Cardiac fibroblast (primary cell): ENCODE results near the gene MYADM.

Experiments used
- DNase-seq, 2 donors: peaks; one replicate each; pipeline versions ENCODE4 v3.0.0 to v3.0.0-alpha.2; 2010; ENCODE audit warnings: low read depth in 2 of 2
- H3K4me3 ChIP-seq, 2 donors: replicated peaks in 1 of 2; 1 replicate in 1 of 2; 2 replicates in 1 of 2; pipeline ENCODE4 v1.5.1; 2011; ENCODE audit warnings: low read depth in 2 of 2, low read length in 2 of 2, mild to moderate bottlenecking in 2 of 2, moderate library complexity in 1 of 2
- TF ChIP-seq, protein P1 (sequence below): IDR thresholded peaks from one replicate; pipeline ENCODE4 v1.5.1; 2011; ENCODE audit warnings: low read depth, mild to moderate bottlenecking, low read length, inconsistent platforms

The MYADM gene

DNA sequence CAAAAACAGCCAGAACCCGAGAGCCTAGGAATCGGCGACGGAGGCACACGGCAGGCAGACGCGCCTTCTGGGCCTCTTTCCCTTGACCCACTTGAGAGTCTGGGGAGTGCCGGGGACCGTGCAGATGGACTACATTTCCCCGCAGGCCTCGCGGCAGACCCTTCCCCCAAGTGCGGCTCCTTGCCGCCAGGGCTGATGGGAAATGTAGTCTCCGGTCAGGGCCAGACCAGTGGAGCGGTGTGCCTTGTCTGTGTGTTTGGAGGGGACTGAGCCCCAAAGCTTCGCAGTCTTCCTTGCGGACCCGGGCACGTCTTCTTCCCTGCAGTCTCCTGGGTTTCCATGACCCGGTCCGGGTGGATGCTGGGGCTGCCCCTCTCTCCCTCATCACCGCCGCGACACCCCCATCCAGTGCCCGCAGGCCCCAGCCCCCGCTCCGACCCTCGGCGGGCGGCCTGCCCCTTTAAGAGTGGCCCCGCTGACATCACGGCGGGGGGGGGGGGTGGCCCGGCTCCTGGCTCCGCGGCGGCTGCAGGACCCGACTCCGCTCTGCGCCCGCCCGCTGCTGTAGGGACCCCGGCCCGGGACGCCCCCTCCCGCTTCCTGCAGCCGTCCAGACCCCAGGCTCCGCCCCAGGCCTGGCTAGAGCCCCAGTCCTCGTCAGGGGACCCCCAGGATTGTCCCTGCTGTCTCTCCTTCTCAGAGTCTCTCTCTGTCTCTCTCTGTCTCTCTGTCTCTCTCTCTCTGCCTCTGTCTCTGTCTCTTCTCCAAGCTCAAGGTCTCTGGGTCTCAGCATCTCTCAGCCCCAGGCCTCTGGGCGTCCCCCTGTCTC is 40.6 kb downstream of the MYADM start:
- TF ChIP-seq, protein P1, sequence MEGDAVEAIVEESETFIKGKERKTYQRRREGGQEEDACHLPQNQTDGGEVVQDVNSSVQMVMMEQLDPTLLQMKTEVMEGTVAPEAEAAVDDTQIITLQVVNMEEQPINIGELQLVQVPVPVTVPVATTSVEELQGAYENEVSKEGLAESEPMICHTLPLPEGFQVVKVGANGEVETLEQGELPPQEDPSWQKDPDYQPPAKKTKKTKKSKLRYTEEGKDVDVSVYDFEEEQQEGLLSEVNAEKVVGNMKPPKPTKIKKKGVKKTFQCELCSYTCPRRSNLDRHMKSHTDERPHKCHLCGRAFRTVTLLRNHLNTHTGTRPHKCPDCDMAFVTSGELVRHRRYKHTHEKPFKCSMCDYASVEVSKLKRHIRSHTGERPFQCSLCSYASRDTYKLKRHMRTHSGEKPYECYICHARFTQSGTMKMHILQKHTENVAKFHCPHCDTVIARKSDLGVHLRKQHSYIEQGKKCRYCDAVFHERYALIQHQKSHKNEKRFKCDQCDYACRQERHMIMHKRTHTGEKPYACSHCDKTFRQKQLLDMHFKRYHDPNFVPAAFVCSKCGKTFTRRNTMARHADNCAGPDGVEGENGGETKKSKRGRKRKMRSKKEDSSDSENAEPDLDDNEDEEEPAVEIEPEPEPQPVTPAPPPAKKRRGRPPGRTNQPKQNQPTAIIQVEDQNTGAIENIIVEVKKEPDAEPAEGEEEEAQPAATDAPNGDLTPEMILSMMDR, result no peak
- DNase-seq, result peak; percentile 54 to 67
- peak overlapping the region; percentile 42 to 46 for H3K4me3 ChIP-seq

DNA sequence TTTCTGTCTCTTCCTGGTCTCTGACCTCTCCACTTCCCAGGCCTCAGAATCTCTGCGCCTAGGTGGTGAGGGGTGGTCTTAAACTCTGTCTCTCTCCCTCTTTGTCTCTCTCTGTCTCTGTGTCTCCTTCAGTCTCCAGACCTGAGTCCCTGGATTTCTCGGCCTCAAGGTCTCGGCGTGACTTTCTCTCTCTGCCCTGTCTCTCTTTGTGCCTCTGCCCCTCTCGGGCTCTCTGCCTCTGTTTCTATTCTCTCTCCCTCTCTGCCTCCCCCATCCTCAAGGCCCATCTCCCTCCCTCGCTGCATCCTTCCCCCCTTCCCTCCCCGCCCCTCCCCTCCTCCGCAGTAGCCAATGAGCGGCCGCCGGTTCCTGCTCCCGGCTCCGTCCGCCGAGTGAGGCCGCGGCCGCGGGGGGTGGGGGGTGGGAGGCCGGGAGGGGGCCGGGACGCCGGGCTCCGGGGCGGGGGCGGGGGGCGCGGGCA is 41.3 kb downstream of the MYADM start, which contains the start of gene CACNG7:
TSS of gene CACNG7 (plus strand) at position 344 of the 481 bp plus-strand sequence. CDS start 3,554 bp downstream, outside the sequence.
- DNase-seq, result peak in 1 of 2 donors; percentile 48
- peak within 1 kb of the TSS; percentile 59 to 77 for H3K4me3 ChIP-seq
- TF ChIP-seq, protein P1, result no peak

DNA sequence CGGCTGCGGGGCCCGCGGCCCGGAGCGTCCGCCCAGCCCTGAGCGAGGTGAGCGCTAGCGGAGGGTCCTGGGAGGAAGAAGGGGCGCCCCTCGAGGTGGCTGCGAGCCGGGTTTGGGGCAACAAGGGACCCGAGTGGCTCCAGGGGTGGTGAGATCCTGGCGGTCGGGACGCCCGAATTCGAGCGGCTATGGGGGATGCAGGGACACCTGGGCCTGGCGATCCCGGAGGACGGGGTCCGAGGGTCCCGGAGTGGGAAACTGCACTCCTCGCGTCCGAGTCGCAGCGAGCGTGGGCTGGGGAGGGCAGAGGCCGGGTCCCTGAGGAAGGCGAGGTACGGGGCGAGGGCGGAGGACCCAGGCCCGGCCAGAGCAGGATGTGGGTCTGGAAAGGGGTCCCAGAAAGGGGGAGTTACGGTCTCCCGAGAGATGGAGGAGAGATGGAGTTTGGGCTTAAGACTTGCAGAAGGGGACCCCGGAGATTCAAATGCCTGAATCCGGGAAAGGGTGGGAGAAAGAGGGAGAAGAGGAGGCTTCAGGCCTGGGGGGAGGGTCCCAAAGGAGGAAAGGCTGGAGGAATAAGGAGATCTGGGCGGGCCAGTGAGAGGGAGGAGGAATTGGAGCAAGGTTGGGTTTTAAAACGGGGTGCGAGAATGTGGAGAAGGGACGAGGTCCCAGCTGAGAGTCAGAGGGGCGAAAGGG is 41.9 kb downstream of the MYADM start:
- TF ChIP-seq, protein P1, result no peak
- no peak for DNase-seq
- H3K4me3 ChIP-seq, result peak overlapping the region; percentile 59 to 77

DNA sequence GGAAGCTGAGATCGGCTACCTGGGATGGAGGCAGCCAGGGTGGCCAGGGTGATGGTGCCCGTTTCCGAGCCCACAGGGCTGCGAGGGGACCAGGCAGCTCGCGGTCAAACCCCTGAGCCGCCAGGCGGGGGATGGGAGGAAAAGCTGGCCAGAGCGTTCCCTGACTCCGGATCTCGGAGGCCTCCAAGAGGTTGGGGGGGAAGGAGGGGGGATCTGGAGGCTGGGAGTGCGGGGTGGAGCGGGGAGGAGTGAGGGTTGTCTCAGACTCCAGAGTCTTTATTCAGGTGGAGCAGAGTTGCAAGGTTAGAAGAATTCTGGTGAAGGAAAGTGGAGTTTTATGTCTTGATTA is 42.5 kb downstream of the MYADM start:
- DNase-seq, result peak in 1 of 2 donors; percentile 31
- peak overlapping the region; percentile 59 to 77 for H3K4me3 ChIP-seq
- TF ChIP-seq, protein P1, result no peak

DNA sequence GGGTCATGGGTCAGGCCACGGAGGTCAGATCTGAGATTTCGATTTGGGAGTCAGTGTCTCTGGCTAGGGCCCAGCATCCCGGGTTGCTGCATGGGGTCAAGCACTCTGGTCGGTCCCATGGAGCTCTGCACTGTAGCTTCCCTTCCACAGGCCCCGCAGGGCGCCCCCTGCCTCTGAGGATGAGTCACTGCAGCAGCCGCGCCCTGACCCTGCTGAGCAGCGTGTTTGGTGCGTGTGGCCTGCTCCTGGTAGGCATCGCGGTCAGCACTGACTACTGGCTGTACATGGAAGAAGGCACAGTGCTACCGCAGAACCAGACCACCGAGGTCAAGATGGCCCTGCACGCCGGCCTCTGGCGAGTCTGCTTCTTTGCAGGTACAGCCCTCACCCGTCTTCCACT is 45.0 kb downstream of the MYADM start:
- DNase-seq, result no peak
- H3K4me3 ChIP-seq, result no peak overlapping the region
- TF ChIP-seq, protein P1, result peak; percentile 32

DNA sequence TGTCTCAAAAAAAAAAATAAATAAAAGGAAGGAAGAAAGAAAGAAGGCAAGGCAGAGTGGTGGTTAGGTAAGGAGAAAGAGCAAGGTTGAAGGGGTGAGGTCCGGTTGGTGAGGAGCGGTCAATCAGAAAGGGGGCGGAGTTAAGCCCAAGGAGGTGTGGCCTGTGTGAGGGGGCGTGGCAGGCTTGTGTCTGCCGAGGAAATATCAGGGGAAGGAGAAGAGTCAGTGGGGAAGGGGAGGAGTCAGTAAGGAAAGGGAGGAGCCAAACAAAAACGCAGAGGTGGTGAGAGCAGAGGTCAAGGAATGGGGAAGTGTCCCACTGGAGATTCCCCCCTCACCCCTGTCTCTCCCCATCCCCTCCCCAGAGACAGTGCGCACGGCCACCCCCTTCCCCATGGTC is 47.3 kb downstream of the MYADM start:
- no peak overlapping the region for H3K4me3 ChIP-seq
- TF ChIP-seq, protein P1, result no peak
- no peak for DNase-seq
